ENCODE results near the gene KCTD6.
A peak's percentile ranks its signal among the peaks of the same experiment; 100 is the strongest.

The KCTD6 gene

DNA sequence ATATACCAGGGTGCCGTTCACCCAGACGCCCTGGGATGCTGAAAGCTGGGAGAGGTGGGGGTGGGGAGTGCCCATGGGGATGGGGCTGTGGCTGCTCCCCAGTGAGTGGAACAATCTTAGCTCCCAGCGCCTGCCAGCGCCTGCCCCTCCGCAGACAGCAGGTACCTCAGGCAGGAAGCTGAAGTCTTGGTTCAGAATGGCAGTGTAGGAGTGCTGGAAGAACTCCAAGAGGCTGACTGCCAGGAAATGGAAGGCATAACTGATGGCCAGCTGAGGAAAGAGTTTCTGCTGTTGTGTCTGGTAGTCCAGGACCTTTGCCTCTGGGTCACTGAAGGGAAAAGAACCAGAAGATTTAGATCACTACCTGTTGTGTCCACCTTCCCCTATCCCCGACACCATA, 36.7 kb downstream of the KCTD6 start:
- Histone ChIP-seq H3K4me1 (ENCODE audit: insufficient read depth, insufficient read length) (peaks cover 26% of the 10 kb centered on the region), H3K4me3 (ENCODE audit: insufficient read length, low read depth) (no peak overlapping the region), H3K36me3 (ENCODE audit: insufficient read depth, insufficient read length, low read length) (no peaks in the 10 kb centered on the region), H3K27me3 (ENCODE audit: insufficient read depth, insufficient read length) (no peaks in the 10 kb centered on the region), H3K9me3 (ENCODE audit: insufficient read depth, low read length) (no peaks in the 10 kb centered on the region), H3K9ac (ENCODE audit: insufficient read length, low read depth) (no peak overlapping the region)
- TF ChIP-seq SUZ12 (IDR thresholded peaks at IDR 0.05; ENCODE audit: extremely low read depth, insufficient read depth, insufficient read length) (no peak), ZNF274 (IDR thresholded peaks at IDR 0.05; ENCODE audit: low read depth, low read length) (no peak)
- no peak for DNase-seq (ENCODE audit: low read depth, low spot score)

DNA sequence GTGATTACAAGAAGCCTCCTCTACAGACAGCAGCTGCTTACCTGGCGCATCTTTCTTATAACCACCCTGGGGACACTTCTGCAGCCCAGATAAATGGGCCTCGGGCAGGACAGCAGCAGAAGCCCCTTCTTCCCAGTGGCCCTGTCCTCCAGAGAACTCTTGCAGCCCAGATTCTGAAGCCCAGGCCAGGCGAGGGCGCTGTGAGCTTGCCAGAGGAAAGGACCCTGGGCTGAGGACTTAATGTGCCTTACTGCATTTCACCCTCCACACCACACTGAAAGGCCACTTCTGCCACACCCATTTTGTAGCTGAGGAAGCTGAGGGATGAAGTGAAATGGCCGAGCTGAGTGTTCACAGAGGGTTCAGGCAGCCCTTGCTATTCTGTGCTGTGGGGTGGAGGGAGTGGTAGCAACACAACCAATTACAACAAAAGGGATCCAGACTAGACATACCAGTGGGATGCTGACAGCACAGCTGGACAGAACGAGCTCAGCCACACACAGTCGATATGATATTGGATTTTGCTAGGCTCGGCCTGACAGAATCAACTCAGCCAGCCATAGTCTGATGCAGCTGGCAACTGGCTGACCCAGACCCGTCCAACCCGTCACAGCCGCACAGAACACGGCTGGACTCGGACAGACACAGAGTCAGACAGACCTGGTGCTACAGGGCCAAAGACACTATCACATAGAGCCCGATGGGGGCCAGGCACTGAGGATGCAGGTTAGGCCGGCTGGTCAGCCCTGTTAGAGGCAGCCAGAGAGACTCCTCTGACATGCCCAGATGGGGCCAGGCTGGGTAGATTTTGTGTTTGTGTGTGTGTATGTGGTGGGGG, 37.8 kb downstream of the KCTD6 start:
- TF ChIP-seq SUZ12 (IDR thresholded peaks at IDR 0.05; ENCODE audit: extremely low read depth, insufficient read depth, insufficient read length): no peak
- no peak for TF ChIP-seq YY1 (IDR thresholded peaks at IDR 0.05; ENCODE audit: insufficient read depth, insufficient read length)
- no peak for TF ChIP-seq ZNF274 (IDR thresholded peaks at IDR 0.05; ENCODE audit: low read depth, low read length)
- Histone ChIP-seq H3K9ac (ENCODE audit: insufficient read length, low read depth) (no peak overlapping the region), H3K4me3 (ENCODE audit: insufficient read length, low read depth) (no peak overlapping the region), H3K4me1 (ENCODE audit: insufficient read depth, insufficient read length) (peaks cover 19% of the 10 kb centered on the region), H3K27me3 (ENCODE audit: insufficient read depth, insufficient read length) (no peaks in the 10 kb centered on the region), H3K9me3 (ENCODE audit: insufficient read depth, low read length) (no peaks in the 10 kb centered on the region), H3K36me3 (ENCODE audit: insufficient read depth, insufficient read length, low read length) (no peaks in the 10 kb centered on the region)
- DNase-seq (ENCODE audit: low read depth, low spot score): peak; percentile 67

DNA sequence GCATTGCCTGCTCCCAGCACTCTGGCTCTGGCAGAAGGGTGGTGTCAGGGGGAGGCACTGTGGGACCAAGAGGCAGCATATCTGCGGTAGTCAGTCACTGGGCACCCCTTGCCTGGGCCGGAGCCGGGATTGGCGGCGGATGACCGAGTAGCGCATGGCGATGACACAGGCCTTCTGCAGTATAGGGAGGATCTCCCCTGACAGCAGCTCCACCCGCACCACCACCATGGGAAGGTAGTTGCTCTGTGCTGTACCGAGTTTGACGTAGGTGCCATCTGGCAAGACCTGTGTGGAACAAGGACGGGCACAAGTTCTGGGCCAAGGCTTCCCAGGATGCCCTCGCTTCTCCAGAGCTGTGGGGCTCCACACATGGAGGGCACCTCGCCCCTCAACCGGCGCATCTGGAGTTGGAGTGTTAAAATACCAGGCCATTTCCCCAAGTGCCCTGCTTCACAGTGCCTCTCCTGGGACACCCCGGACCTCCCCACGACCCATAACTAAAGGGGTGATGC, 38.5 kb downstream of the KCTD6 start:
- no peak for TF ChIP-seq ZNF274 (IDR thresholded peaks at IDR 0.05; ENCODE audit: low read depth, low read length)
- no peak for TF ChIP-seq YY1 (IDR thresholded peaks at IDR 0.05; ENCODE audit: insufficient read depth, insufficient read length)
- no peak for TF ChIP-seq SUZ12 (IDR thresholded peaks at IDR 0.05; ENCODE audit: extremely low read depth, insufficient read depth, insufficient read length)
- DNase-seq (ENCODE audit: low read depth, low spot score): no peak

DNA sequence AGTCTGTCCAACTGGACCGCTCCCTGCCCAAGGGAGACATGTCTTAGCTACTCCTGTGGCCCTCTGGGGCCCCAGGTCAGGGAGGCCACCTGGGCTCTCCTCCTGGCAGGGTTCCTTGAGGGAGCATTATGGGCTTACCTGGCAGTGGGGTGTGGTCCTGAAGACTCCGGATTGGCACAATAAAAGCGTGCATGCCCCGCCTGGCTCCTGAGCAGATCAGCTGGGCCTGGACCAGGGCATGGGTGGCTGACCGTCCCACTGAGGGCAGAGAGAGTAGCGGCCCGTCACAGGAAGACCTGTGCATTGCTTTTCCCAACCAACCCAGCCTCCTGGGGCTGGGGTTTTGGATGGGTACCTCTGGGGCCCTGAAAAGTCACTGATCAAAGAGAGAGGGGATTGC, 39.7 kb downstream of the KCTD6 start:
- Histone ChIP-seq H3K4me1 (ENCODE audit: insufficient read depth, insufficient read length) (peaks cover 20% of the 10 kb centered on the region), H3K36me3 (ENCODE audit: insufficient read depth, insufficient read length, low read length) (no peaks in the 10 kb centered on the region), H3K27me3 (ENCODE audit: insufficient read depth, insufficient read length) (no peaks in the 10 kb centered on the region), H3K9ac (ENCODE audit: insufficient read length, low read depth) (no peak overlapping the region), H3K9me3 (ENCODE audit: insufficient read depth, low read length) (no peaks in the 10 kb centered on the region), H3K4me3 (ENCODE audit: insufficient read length, low read depth) (no peak overlapping the region)
- no peak for DNase-seq (ENCODE audit: low read depth, low spot score)
- TF ChIP-seq ZNF274 (IDR thresholded peaks at IDR 0.05; ENCODE audit: low read depth, low read length) (no peak), YY1 (IDR thresholded peaks at IDR 0.05; ENCODE audit: insufficient read depth, insufficient read length) (no peak), SUZ12 (IDR thresholded peaks at IDR 0.05; ENCODE audit: extremely low read depth, insufficient read depth, insufficient read length) (no peak)

More for the DNA sequence above, 38.5 kb downstream of the KCTD6 start:
- H3K4me3 ChIP-seq (ENCODE audit: insufficient read length, low read depth): no peak overlapping the region
- H3K4me1 ChIP-seq (ENCODE audit: insufficient read depth, insufficient read length): peaks cover 19% of the 10 kb centered on the region
- H3K9me3 ChIP-seq (ENCODE audit: insufficient read depth, low read length): no peaks in the 10 kb centered on the region
- no peaks in the 10 kb centered on the region for H3K27me3 ChIP-seq (ENCODE audit: insufficient read depth, insufficient read length)
- H3K36me3 ChIP-seq (ENCODE audit: insufficient read depth, insufficient read length, low read length): no peaks in the 10 kb centered on the region
- no peak overlapping the region for H3K9ac ChIP-seq (ENCODE audit: insufficient read length, low read depth)

DNA sequence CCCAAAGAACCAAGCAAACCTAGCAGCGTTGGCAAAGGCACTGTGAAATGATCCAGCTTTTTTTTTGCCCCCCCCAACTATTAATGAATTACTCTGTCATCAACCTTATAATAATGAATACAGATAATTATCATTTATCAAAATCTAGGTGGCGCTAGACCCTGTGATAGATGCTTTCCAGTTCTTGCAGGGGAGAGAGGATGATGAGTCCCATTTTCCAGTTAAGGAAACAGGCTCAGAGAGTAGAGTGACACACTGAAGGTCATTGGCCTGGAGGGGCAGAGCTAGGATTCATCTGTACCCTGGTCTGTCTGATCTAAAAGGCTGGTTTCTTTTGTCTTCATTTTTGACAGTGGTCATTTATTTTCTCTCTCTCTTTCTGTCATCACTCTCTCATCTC, 40.1 kb downstream of the KCTD6 start:
- H3K27me3 ChIP-seq (ENCODE audit: insufficient read depth, insufficient read length): no peaks in the 10 kb centered on the region
- H3K4me3 ChIP-seq (ENCODE audit: insufficient read length, low read depth): no peak overlapping the region
- H3K36me3 ChIP-seq (ENCODE audit: insufficient read depth, insufficient read length, low read length): no peaks in the 10 kb centered on the region
- no peak for DNase-seq (ENCODE audit: low read depth, low spot score)
- no peak for TF ChIP-seq YY1 (IDR thresholded peaks at IDR 0.05; ENCODE audit: insufficient read depth, insufficient read length)
- no peak for TF ChIP-seq SUZ12 (IDR thresholded peaks at IDR 0.05; ENCODE audit: extremely low read depth, insufficient read depth, insufficient read length)
- no peak for TF ChIP-seq ZNF274 (IDR thresholded peaks at IDR 0.05; ENCODE audit: low read depth, low read length)
- H3K9me3 ChIP-seq (ENCODE audit: insufficient read depth, low read length): no peaks in the 10 kb centered on the region
- peaks cover 19% of the 10 kb centered on the region for H3K4me1 ChIP-seq (ENCODE audit: insufficient read depth, insufficient read length)
- H3K9ac ChIP-seq (ENCODE audit: insufficient read length, low read depth): no peak overlapping the region

DNA sequence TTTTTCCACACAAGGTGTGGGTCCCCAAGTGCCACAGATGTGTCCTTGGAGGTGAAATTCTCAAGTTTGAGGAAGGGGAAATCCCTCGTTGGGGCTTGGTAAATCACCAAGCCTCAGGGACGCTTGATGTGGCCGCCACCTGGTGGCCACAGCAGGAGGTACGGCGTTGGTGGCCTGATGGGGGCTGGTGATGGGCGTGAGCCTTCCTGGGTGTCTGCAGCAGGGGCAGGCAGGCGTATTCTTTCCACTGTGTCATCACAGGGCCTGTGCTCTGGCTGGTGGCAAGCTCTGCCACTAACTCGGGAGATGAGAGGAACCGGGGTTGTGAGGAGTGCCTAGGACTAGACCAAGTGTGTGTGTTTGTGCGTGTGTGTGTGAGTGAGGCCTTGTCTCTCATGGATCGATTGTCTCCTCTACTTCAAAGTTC, 40.9 kb downstream of the KCTD6 start:
- DNase-seq (ENCODE audit: low read depth, low spot score): peak; percentile 70
- TF ChIP-seq ZNF274 (IDR thresholded peaks at IDR 0.05; ENCODE audit: low read depth, low read length) (no peak), YY1 (IDR thresholded peaks at IDR 0.05; ENCODE audit: insufficient read depth, insufficient read length) (no peak), SUZ12 (IDR thresholded peaks at IDR 0.05; ENCODE audit: extremely low read depth, insufficient read depth, insufficient read length) (no peak)
- H3K36me3 ChIP-seq (ENCODE audit: insufficient read depth, insufficient read length, low read length): no peaks in the 10 kb centered on the region
- no peaks in the 10 kb centered on the region for H3K27me3 ChIP-seq (ENCODE audit: insufficient read depth, insufficient read length)
- peaks cover 19% of the 10 kb centered on the region for H3K4me1 ChIP-seq (ENCODE audit: insufficient read depth, insufficient read length)
- no peak overlapping the region for H3K4me3 ChIP-seq (ENCODE audit: insufficient read length, low read depth)
- H3K9me3 ChIP-seq (ENCODE audit: insufficient read depth, low read length): no peaks in the 10 kb centered on the region
- no peak overlapping the region for H3K9ac ChIP-seq (ENCODE audit: insufficient read length, low read depth)

DNA sequence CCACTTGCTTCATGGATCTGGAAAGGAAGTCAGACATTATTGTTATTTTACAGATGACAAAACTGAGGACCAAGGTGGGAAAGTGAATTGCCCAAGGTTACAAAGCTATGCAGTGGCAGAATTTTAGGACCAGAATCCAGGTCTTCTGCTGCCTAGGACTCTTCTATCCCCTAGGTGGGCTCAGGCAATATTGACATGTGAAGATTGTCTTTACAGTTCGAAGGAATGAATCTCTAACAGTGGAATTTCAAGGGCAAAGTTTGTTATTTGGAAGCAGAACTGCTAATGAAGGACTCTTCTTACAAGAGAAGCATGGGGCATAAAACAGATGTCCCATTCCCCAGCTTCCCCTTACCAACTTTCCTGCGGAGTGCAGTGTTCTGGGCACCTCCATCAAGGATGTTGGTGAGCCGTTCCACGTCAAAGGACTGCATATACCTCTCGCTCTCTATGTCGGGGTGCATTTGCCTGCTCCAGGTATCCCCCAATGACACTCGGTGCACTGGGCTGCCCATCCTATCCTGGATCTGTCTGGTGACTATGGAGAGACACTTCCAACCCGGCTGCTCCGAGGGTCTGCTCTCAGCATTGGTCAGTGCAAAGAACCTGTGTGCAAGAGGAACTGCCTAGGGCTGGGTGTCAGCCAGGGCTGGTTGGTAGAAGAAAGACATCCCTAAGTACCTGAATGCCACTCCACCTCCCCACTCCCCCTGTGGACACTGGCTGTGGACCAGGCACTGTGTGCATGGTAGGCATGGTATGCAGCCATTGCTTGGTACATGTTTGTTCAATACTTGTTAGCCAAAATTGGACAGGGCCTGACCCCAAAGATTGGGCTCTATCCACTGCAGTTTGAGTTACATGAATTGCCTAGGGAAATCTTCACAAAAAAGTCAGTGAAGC, 42.9 kb downstream of the KCTD6 start:
- Histone ChIP-seq H3K4me1 (ENCODE audit: insufficient read depth, insufficient read length) (peaks cover 13% of the 10 kb centered on the region), H3K27me3 (ENCODE audit: insufficient read depth, insufficient read length) (no peaks in the 10 kb centered on the region), H3K9ac (ENCODE audit: insufficient read length, low read depth) (no peak overlapping the region), H3K36me3 (ENCODE audit: insufficient read depth, insufficient read length, low read length) (no peaks in the 10 kb centered on the region), H3K4me3 (ENCODE audit: insufficient read length, low read depth) (no peak overlapping the region), H3K9me3 (ENCODE audit: insufficient read depth, low read length) (no peaks in the 10 kb centered on the region)
- no peak for DNase-seq (ENCODE audit: low read depth, low spot score)
- TF ChIP-seq ZNF274 (IDR thresholded peaks at IDR 0.05; ENCODE audit: low read depth, low read length): no peak
- no peak for TF ChIP-seq YY1 (IDR thresholded peaks at IDR 0.05; ENCODE audit: insufficient read depth, insufficient read length)
- TF ChIP-seq SUZ12 (IDR thresholded peaks at IDR 0.05; ENCODE audit: extremely low read depth, insufficient read depth, insufficient read length): no peak
